Thyroid gland (tissue), 4 donors: ENCODE data around the gene C19orf81. TPM values are rescaled to one million over a fixed set of nuclear protein-coding genes. Genes with fewer than 3 reads are reported as not detected.

Source experiments
- DNase-seq, 2 donors: peaks; one replicate each; pipeline ENCODE4 v3.0.0-alpha.2; 2019
- H3K27ac ChIP-seq, 3 donors: fragments of 200-600 bp; sonication (generic); 1 replicate in 2 of 3; 2 replicates in 1 of 3; pipeline ENCODE4 v1.5.1; 2016 to 2019; ENCODE audit warnings: mild to moderate bottlenecking in 1 of 3, moderate library complexity in 1 of 3
- H3K27me3 ChIP-seq: fragments of 200-600 bp; sonication (generic); one replicate; pipeline ENCODE4 v1.5.1; 2019
- H3K36me3 ChIP-seq, 2 donors: fragments of 200-600 bp; sonication (generic); one replicate each; pipeline ENCODE4 v1.5.1; 2016 to 2019
- H3K4me1 ChIP-seq, 2 donors: fragments of 200-600 bp; sonication (generic); one replicate each; pipeline ENCODE4 v1.5.1; 2017 to 2019
- H3K4me3 ChIP-seq, 3 donors: fragments of 200-600 bp; sonication (generic); replicated peaks in 1 of 3; 1 replicate in 2 of 3; 2 replicates in 1 of 3; pipeline ENCODE4 v1.5.1; 2016; ENCODE audit warnings: mild to moderate bottlenecking in 1 of 3
- H3K9me3 ChIP-seq: fragments of 200-600 bp; sonication (generic); one replicate; pipeline ENCODE4 v1.5.1; 2017
- CTCF ChIP-seq, 6 experiments: fragments of 200-600 bp in 3 of 6; fragments of 450-650 bp in 3 of 6; sonication (generic) in 3 of 6; IDR thresholded peaks; one replicate each; pipeline ENCODE4 v1.5.1; 2016 to 2019; ENCODE audit warnings: antibody characterized with exemption in 6 of 6, mild to moderate bottlenecking in 2 of 6, inconsistent platforms in 1 of 6, moderate library complexity in 1 of 6
- POLR2A ChIP-seq, 2 donors: fragments of 450-650 bp; IDR thresholded peaks; one replicate each; pipeline ENCODE4 v1.6.1; 2017; ENCODE audit warnings: antibody characterized with exemption in 2 of 2, mild to moderate bottlenecking in 2 of 2, moderate library complexity in 1 of 2
- WGBS, 2 donors: methylation state at CpG; one replicate each; pipeline ENCODE4 v1.1.5; 2017; 5-methylcytosine and 5-hydroxymethylcytosine counted together
- intact Hi-C: fragments of 100-400 bp; cut with DNase I; formaldehyde crosslinking; loops from one replicate; pipeline ENCODE4 v1.15.1; 2023
- total RNA-seq, 4 donors: library from RNA; depleted of rRNA; stranded (reverse); fragments of >200 nt; gene quantifications; one replicate each; pipeline ENCODE4 v1.2.3, GENCODE V29; 2016

The C19orf81 gene
- total RNA-seq, 4 donors from 2014 or later: 1.7 TPM; not detected in 3

DNA sequence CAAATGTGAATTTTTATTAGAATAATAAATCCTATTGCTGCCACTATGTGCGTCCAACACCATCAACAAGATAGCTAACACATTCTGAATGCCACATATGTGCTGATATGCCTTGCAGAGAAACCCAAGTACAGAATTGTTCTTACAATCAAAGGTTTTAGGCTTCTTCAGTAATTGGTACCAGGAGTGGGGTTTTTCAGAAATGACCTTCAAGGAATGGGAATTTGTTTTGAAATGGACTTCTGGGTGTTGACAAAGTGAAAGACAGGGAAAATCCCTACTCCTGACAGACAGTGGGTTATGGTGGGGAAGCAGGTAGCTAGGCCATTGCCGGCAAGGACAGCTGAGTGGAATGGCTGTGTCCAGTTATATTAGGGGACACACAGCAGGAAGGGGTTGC lies 15.3 kb upstream of the C19orf81 start:
- Histone ChIP-seq H3K9me3 (no peaks in the 10 kb centered on the region), H3K27ac (no peak overlapping the region), H3K4me1 (peaks cover 0 to under 1% of the 10 kb centered on the region in 2 donors), H3K4me3 (no peak overlapping the region), H3K36me3 (no peaks in the 10 kb centered on the region), H3K27me3 (no peaks in the 10 kb centered on the region)
- 98 to 100% methylated on average over 2 of the region's 2 CpGs for WGBS, 2 donors
- intact Hi-C loops: no loop called here
- DNase-seq: no peak
- no peak for TF ChIP-seq POLR2A (IDR thresholded peaks at IDR 0.05)
- no peak for TF ChIP-seq CTCF (IDR thresholded peaks at IDR 0.05)

- Histone ChIP-seq H3K27me3 (no peaks in the 10 kb centered on the region), H3K4me1 (peaks cover 0 to 2% of the 10 kb centered on the region in 2 donors), H3K36me3 (no peaks in the 10 kb centered on the region), H3K27ac (no peak overlapping the region), H3K4me3 (no peak overlapping the region), H3K9me3 (no peaks in the 10 kb centered on the region)
- intact Hi-C loops: no loop called here
- WGBS, 2 donors: 80 to 91% methylated on average over 4 to 5 of the region's 5 CpGs
- DNase-seq: no peak
- TF ChIP-seq POLR2A (IDR thresholded peaks at IDR 0.05) (no peak), CTCF (IDR thresholded peaks at IDR 0.05) (no peak)
Measured at GRCh38 chr19:50636317-50637085, 12.7 kb upstream of the C19orf81 start.

- no peak for TF ChIP-seq CTCF (IDR thresholded peaks at IDR 0.05)
- TF ChIP-seq POLR2A (IDR thresholded peaks at IDR 0.05): no peak
- Histone ChIP-seq H3K4me3 (no peak overlapping the region), H3K27me3 (no peaks in the 10 kb centered on the region), H3K9me3 (no peaks in the 10 kb centered on the region), H3K4me1 (peaks cover 0 to 2% of the 10 kb centered on the region in 2 donors), H3K36me3 (no peaks in the 10 kb centered on the region), H3K27ac (no peak overlapping the region)
- intact Hi-C loops: no loop called here
- DNase-seq: no peak
- WGBS, 2 donors: 40 to 43% methylated on average over 10 of the region's 10 CpGs
Measured at GRCh38 chr19:50638600-50638999, 10.6 kb upstream of the C19orf81 start.

DNA sequence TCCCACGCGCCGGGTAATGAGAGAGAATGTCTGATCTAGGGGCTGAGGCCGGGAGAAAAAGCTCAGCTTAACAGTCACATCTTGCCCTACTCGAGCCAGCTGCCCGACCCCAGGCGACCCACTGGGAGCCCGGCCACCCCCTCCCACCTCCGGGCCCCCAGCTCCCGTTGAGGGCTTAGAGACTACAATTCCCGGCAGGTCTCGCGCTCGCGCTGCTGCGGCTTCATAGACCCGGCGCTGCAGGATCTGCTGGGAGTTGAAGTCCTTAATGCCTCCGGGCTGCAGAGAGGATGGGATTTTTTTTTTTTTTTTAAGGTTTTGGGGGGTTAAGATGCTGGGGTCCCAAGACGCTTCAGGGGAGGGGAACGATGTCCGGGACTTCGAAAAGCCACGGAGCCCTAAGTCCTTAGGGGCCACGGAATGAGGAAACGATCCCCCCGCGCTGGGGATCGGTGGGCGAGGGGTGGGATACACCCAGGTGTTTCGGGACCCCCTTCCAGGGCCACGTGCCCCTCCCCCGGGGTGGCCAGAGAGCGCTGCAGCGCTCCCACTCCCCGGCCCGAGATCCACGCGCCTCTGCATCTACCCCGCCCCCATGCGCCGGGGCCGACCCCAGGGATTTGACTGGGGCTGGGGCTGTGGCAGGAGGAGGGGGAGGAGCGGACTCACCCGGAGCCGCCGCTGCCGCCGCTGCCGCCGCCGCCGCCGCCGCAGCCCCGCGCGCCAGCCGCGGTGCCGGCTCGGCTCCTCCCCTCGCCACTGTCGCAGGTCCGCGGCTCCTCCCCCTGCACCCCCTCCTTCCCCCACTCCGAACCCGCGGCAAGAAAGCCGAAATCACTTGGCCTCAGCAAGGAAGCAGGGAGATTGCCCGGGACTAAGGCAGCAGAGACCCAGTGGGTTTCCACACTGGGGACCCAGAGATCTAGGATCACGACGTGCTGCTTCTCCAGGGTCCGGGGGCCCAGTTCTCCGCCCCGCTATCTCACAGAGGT lies 9.8 kb upstream of the C19orf81 start, which contains the start of gene SYT3:
Gene SYT3, minus strand, starts transcription at position 761 of the 992 bp plus-strand sequence. CDS start 2,470 bp downstream, outside the sequence.
- WGBS, 2 donors: 3 to 6% methylated on average over 13 to 25 of the region's 76 CpGs

More for the DNA sequence above, 9.8 kb upstream of the C19orf81 start, which contains the start of gene SYT3:
- intact Hi-C loops: no loop called here
- DNase-seq: peak; percentile 17 to 47
- H3K4me1 ChIP-seq: peaks cover 0 to 2% of the 10 kb centered on the region in 2 donors
- H3K36me3 ChIP-seq: no peaks in the 10 kb centered on the region
- no peak for TF ChIP-seq POLR2A (IDR thresholded peaks at IDR 0.05)
- TF ChIP-seq CTCF (IDR thresholded peaks at IDR 0.05): no peak
- peak within 1 kb of the TSS in 1 of 3 donors; percentile 19 for H3K4me3 ChIP-seq
- H3K27ac ChIP-seq: no peak within 1 kb of the TSS
- H3K9me3 ChIP-seq: no peaks in the 10 kb centered on the region
- no peaks in the 10 kb centered on the region for H3K27me3 ChIP-seq
